CD8-positive, alpha-beta memory T cell (primary cell): ENCODE measurements around the gene UROD. TPM values are rescaled to one million over a fixed set of nuclear protein-coding genes. Genes with fewer than 3 reads are reported as not detected.

Experiments used
- CTCF ChIA-PET: fragments of 350-600 bp; sonication (Branson Sonifier 250); formaldehyde crosslinking; loops from one replicate; lab custom pipeline; 2021; ENCODE audit warnings: antibody characterized with exemption; lab: Charles Lee
- POLR2A ChIA-PET: fragments of 350-600 bp; sonication (Branson Sonifier 250); formaldehyde crosslinking; loops from one replicate; lab custom pipeline; 2021; ENCODE audit warnings: antibody characterized with exemption; lab: Charles Lee
- DNase-seq, 5 donors: peaks; one replicate each; pipeline versions ENCODE4 v3.0.0 to v3.0.0-alpha.2; 2020 to 2022; ENCODE audit warnings: mixed read lengths in 1 of 5
- H3K27ac ChIP-seq: one replicate; pipeline ENCODE4 v1.7.0; 2013; ENCODE audit warnings: low read depth, mild to moderate bottlenecking, low read length, moderate library complexity
- H3K27me3 ChIP-seq: 2 replicates; pipeline ENCODE4 v1.7.0; 2013; ENCODE audit warnings: low read length, mild to moderate bottlenecking; ENCODE audit not compliant: insufficient read depth, poor library complexity, severe bottlenecking
- H3K36me3 ChIP-seq: 2 replicates; pipeline ENCODE4 v1.7.0; 2013; ENCODE audit warnings: mild to moderate bottlenecking, low read length, moderate library complexity; ENCODE audit not compliant: insufficient read depth
- H3K4me1 ChIP-seq: 2 replicates; pipeline ENCODE4 v1.7.0; 2013; ENCODE audit warnings: mild to moderate bottlenecking, low read length, moderate library complexity; ENCODE audit not compliant: insufficient read depth
- H3K4me3 ChIP-seq: 2 replicates; pipeline ENCODE4 v1.7.0; 2013; ENCODE audit warnings: mild to moderate bottlenecking, low read length
- H3K9me3 ChIP-seq: 2 replicates; pipeline ENCODE4 v1.7.0; 2013; ENCODE audit warnings: mild to moderate bottlenecking, low read length
- H3K27ac Mint-ChIP-seq, 8 donors: one replicate each; pipeline ENCODE4 v1.8.0; 2020 to 2021; ENCODE audit warnings: mixed read lengths in 8 of 8, mild to moderate bottlenecking in 6 of 8, inconsistent platforms in 3 of 8, moderate library complexity in 3 of 8
- H3K27me3 Mint-ChIP-seq, 2 donors: one replicate each; pipeline ENCODE4 v1.8.0; 2020 to 2021; ENCODE audit warnings: mixed read lengths in 2 of 2, mild to moderate bottlenecking in 1 of 2, moderate library complexity in 1 of 2
- H3K36me3 Mint-ChIP-seq, 3 donors: one replicate each; pipeline ENCODE4 v1.8.0; 2020 to 2021; ENCODE audit warnings: mixed read lengths in 3 of 3, inconsistent platforms in 1 of 3, mild to moderate bottlenecking in 1 of 3
- H3K4me1 Mint-ChIP-seq, 3 donors: one replicate each; pipeline ENCODE4 v1.8.0; 2020 to 2021; ENCODE audit warnings: mixed read lengths in 3 of 3, inconsistent platforms in 1 of 3, mild to moderate bottlenecking in 1 of 3
- H3K4me3 Mint-ChIP-seq, 7 donors: one replicate each; pipeline ENCODE4 v1.8.0; 2020 to 2021; ENCODE audit warnings: mixed read lengths in 7 of 7, mild to moderate bottlenecking in 6 of 7, moderate library complexity in 4 of 7, inconsistent platforms in 2 of 7
- H3K9me3 Mint-ChIP-seq, 5 donors: one replicate each; pipeline ENCODE4 v1.8.0; 2020 to 2022; ENCODE audit warnings: mixed read lengths in 5 of 5, mild to moderate bottlenecking in 3 of 5, moderate library complexity in 2 of 5, inconsistent platforms in 1 of 5
- polyA plus RNA-seq: library from polyadenylated mRNA; unstranded; fragments of 300-500 nt; fragmentation: Illumina TruSeq; gene quantifications from one replicate; pipeline ENCODE4 v1.2.3, GENCODE V29; 2021
- total RNA-seq, 2 experiments: library from RNA; stranded (reverse); gene quantifications; one replicate each; pipeline ENCODE4 v1.2.3, GENCODE V29; 2021

UROD gene
- total and polyA plus RNA-seq, 3 experiments from 2014 or later: 62.9 to 92.4 (median 89.9) TPM

DNA sequence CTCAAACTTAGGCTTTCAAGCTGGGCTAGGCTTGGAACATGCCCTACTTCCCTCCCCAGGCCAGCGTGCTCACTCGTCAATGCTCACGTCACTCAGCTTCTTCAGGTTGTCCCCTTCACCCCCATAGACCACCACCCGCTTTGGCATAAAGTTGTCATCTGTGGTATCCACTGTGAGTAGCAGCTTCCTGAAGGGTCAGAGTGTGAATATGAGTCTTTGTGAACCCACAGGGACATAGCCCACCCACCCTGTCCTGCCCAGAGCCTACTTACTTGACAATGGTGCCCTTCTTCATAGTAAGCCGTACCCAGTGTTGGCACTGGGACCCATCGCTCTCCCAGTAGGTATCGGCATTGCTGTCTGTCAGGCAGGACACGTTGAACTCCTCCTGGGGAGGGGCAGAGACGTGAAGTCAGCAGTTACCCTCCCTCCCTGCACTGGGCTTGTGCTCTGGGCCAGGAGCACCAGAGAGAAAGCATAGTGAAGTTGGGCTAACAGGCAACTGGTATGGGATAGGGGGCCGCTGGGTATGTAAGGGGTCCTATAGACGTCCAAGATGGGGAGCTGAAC, 2.7 kb upstream of the UROD start:
- Histone ChIP-seq H3K36me3 (peaks cover 43% of the 10 kb centered on the region), H3K27ac (no peak overlapping the region), H3K27me3 (no peaks in the 10 kb centered on the region), H3K4me3 (peak overlapping the region; percentile 66), H3K9me3 (no peaks in the 10 kb centered on the region), H3K4me1 (peaks cover 31% of the 10 kb centered on the region)
- H3K9me3 Mint-ChIP-seq: no peaks in the 10 kb centered on the region
- POLR2A ChIA-PET: interaction anchor here (1.4 to 2.6 kb wide), 2 partner anchors 23 to 200 kb away, joined by 11 to 13 read pairs; partner anchors contain the start of genes BTBD19 and EIF2B3
- peaks cover 33 to 54% (median 53%) of the 10 kb centered on the region in 3 donors for H3K4me1 Mint-ChIP-seq
- H3K4me3 Mint-ChIP-seq: peak overlapping the region; percentile 82 to 98 (median 94)
- H3K27ac Mint-ChIP-seq: peak overlapping the region; percentile 45 to 86 (median 73)
- peaks cover 0 to 3% of the 10 kb centered on the region in 2 donors for H3K27me3 Mint-ChIP-seq
- CTCF ChIA-PET: interaction anchor here (0.9 to 6.6 kb wide), 5 partner anchors 209 to 574 kb away, joined by 3 to 173 read pairs (median 11); partner anchors contain the start of genes MUTYH, NASP, PLK3 and TOE1
- H3K36me3 Mint-ChIP-seq: peaks cover 0 to 67% (median 21%) of the 10 kb centered on the region in 3 donors
- no peak for DNase-seq

GRCh38 chr1:45009956-45010854, 1.8 kb upstream of the UROD start:
- Mint-ChIP-seq H3K27ac (peak overlapping the region in 7 of 8 donors; percentile 45 to 86 (median 75)), H3K4me1 (peaks cover 37 to 60% (median 56%) of the 10 kb centered on the region in 3 donors), H3K36me3 (peaks cover 0 to 66% (median 17%) of the 10 kb centered on the region in 3 donors), H3K9me3 (no peaks in the 10 kb centered on the region), H3K4me3 (peak overlapping the region; percentile 82 to 98 (median 94)), H3K27me3 (no peaks in the 10 kb centered on the region)
- DNase-seq: peak in 3 of 5 donors; percentile 9 to 52 (median 15)
- Histone ChIP-seq H3K4me3 (peak overlapping the region; percentile 66), H3K27ac (peak overlapping the region; percentile 74), H3K4me1 (peaks cover 31% of the 10 kb centered on the region), H3K9me3 (no peaks in the 10 kb centered on the region), H3K27me3 (no peaks in the 10 kb centered on the region), H3K36me3 (peaks cover 39% of the 10 kb centered on the region)
- ChIA-PET CTCF (interaction anchor here (0.9 to 6.6 kb wide), 17 partner anchors 12 to 573 kb away, joined by 3 to 173 read pairs (median 5); partner anchors contain the start of genes BEST4, EIF2B3, MUTYH and NASP), POLR2A (interaction anchor here (0.6 to 3.2 kb wide), 18 partner anchors 10 to 722 kb away, joined by 3 to 55 read pairs (median 6); partner anchors contain the start of genes BTBD19, EIF2B3, MUTYH and NASP)

DNA sequence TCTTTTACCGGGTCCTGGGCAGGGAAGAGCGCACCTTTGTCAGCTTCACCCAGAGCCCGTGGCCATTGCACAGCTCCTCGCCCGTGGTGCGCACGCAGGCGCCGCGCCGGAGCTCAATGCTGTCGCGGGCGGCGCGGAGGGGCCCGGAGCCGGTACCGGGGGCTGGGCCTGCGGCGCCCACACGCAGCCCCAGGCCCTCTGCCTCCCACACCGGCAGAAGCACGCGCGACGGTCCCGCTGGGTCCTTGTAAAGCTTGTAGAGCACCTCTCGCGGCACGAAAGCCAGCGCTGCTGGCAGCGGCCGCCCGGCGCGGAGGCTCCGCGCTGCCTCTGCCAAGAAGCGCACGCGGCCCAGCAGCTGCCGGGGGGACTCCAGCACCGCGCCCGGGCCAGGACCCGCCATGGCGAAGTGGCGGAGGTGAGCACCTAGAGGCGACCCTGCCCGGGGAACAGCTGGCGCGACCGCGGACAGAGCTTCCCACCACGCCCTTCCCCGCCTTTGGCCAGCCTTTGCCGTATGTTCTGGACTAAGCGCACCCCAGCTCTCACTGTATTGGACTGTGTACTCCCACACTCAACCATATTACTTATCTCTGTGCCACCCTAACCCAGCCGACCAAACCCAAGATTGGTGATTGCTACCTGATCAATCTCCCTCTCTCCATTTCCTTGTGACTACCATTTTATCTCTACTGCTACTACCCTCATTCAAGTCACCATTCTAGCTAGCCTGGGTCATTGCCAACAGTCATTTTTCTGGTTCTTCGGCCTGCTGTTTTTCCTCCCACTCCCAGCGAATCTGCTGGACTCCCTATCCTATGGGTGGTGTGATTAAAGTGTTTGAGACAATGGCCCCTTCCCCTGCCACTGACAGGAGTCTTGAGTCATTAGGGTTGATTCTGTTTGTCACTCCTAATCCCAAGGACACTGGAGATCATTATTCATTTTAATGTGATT, 921 bp upstream of the UROD start, which contains the start of gene HECTD3:
HECTD3 (minus strand) TSS at position 470 of the 957 bp plus-strand sequence; CDS start at position 403, 67 bp downstream.
- peak within 1 kb of the TSS; percentile 74 for H3K27ac ChIP-seq
- no peaks in the 10 kb centered on the region for H3K27me3 Mint-ChIP-seq
- peak within 1 kb of the TSS; percentile 86 to 99 (median 98) for H3K27ac Mint-ChIP-seq
- no peaks in the 10 kb centered on the region for H3K9me3 Mint-ChIP-seq
- peak within 1 kb of the TSS; percentile 66 for H3K4me3 ChIP-seq
- peaks cover 35 to 60% (median 55%) of the 10 kb centered on the region in 3 donors for H3K4me1 Mint-ChIP-seq
- H3K36me3 Mint-ChIP-seq: peaks cover 0 to 62% (median 13%) of the 10 kb centered on the region in 3 donors
- no peaks in the 10 kb centered on the region for H3K9me3 ChIP-seq
- H3K36me3 ChIP-seq: peaks cover 42% of the 10 kb centered on the region
- CTCF ChIA-PET: interaction anchor here (0.9 to 6.6 kb wide), 20 partner anchors 13 to 675 kb away, joined by 3 to 173 read pairs (median 5); partner anchors contain the start of genes BEST4, EIF2B3, GPBP1L1 and MUTYH
- peak; percentile 54 to 80 (median 64) for DNase-seq
- POLR2A ChIA-PET: interaction anchor here (0.6 to 3.2 kb wide), 29 partner anchors 9 to 721 kb away, joined by 3 to 55 read pairs (median 4); partner anchors contain the start of genes BTBD19, CCDC163, EIF2B3 and MMACHC
- H3K27me3 ChIP-seq: no peaks in the 10 kb centered on the region
- peaks cover 31% of the 10 kb centered on the region for H3K4me1 ChIP-seq
- H3K4me3 Mint-ChIP-seq: peak within 1 kb of the TSS; percentile 91 to 98 (median 96)

DNA sequence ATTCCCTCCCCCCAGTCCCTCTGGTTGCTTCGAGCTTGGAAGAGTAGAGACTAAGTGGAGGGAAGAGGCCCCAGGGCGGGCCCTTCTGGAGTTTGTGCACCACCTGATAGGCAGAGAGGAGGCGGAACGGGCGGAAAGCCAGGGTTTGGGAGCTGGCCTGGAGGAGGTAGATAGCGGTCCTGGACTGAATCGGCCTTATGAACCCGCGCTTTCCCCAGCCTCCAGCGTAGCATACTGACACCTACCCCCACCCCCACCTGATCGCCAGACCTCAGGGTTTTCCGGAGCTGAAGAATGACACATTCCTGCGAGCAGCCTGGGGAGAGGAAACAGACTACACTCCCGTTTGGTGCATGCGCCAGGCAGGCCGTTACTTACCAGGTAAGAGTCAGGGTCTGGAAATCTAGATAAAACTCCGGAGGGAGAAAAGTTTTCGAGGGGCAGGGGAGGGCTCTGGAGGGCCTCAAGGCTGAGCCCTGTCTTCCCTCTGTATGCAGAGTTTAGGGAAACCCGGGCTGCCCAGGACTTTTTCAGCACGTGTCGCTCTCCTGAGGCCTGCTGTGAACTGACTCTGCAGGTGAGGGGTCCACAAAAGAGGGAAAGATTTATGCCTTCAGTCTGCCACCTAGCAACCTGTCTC, 705 bp downstream of the UROD start:
- H3K4me3 Mint-ChIP-seq: peak overlapping the region; percentile 89 to 98 (median 96)
- Histone ChIP-seq H3K36me3 (peaks cover 28% of the 10 kb centered on the region), H3K9me3 (no peaks in the 10 kb centered on the region), H3K4me1 (peaks cover 31% of the 10 kb centered on the region), H3K4me3 (peak overlapping the region; percentile 66), H3K27me3 (no peaks in the 10 kb centered on the region), H3K27ac (peak overlapping the region; percentile 74)
- no peaks in the 10 kb centered on the region for H3K9me3 Mint-ChIP-seq
- ChIA-PET POLR2A (interaction anchor here (0.5 to 3.2 kb wide), 12 partner anchors 26 to 507 kb away, joined by 3 to 55 read pairs (median 4); partner anchors contain the start of genes EIF2B3, MUTYH, RPS8 and TESK2), CTCF (interaction anchor here (0.9 to 6.6 kb wide), 11 partner anchors 24 to 479 kb away, joined by 3 to 173 read pairs (median 7); partner anchors contain the start of genes BEST4, MUTYH, PLK3 and TESK2)
- H3K27ac Mint-ChIP-seq: peak overlapping the region; percentile 65 to 99 (median 98)
- H3K27me3 Mint-ChIP-seq: no peaks in the 10 kb centered on the region
- peak in 2 of 5 donors; percentile 18 to 53 for DNase-seq
- H3K4me1 Mint-ChIP-seq: peaks cover 35 to 60% (median 55%) of the 10 kb centered on the region in 3 donors
- H3K36me3 Mint-ChIP-seq: peaks cover 0 to 46% (median 8%) of the 10 kb centered on the region in 3 donors

- Histone ChIP-seq H3K4me3 (peak overlapping the region; percentile 66), H3K9me3 (no peaks in the 10 kb centered on the region), H3K27me3 (no peaks in the 10 kb centered on the region), H3K4me1 (peaks cover 31% of the 10 kb centered on the region), H3K36me3 (peaks cover 19% of the 10 kb centered on the region), H3K27ac (peak overlapping the region; percentile 74)
- H3K27ac Mint-ChIP-seq: peak overlapping the region in 5 of 8 donors; percentile 17 to 86 (median 39)
- CTCF ChIA-PET: interaction anchor here (0.7 to 6.6 kb wide), 26 partner anchors 9 to 555 kb away, joined by 3 to 173 read pairs (median 4); partner anchors contain the start of genes BEST4, CCDC163, EIF2B3 and MMACHC
- peaks cover 0 to 36% (median 6%) of the 10 kb centered on the region in 3 donors for H3K36me3 Mint-ChIP-seq
- H3K27me3 Mint-ChIP-seq: no peaks in the 10 kb centered on the region
- no peak for DNase-seq
- POLR2A ChIA-PET: interaction anchor here (0.8 to 1.7 kb wide), 6 partner anchors 287 to 486 kb away, joined by 3 to 9 read pairs (median 4); partner anchors contain the start of genes CCDC163 and MMACHC
- H3K4me1 Mint-ChIP-seq: peaks cover 35 to 55% (median 54%) of the 10 kb centered on the region in 3 donors
- H3K4me3 Mint-ChIP-seq: peak overlapping the region in 4 of 7 donors; percentile 24 to 71 (median 50)
- H3K9me3 Mint-ChIP-seq: no peaks in the 10 kb centered on the region
These were observed 1.6 kb downstream of the UROD start for GRCh38 chr1:45013551-45014209.
